GM23248 (cell line): ENCODE measurements around the gene FAT1. TPM values are rescaled to one million over a fixed set of nuclear protein-coding genes. Genes with fewer than 3 reads are reported as not detected.

Experiments
- DNase-seq: peaks from one replicate; pipeline ENCODE4 v3.0.0-alpha.2; 2015
- H2AFZ ChIP-seq: fragments of 200-600 bp; sonication (generic); 2 replicates; pipeline ENCODE4 v1.6.1; 2016; ENCODE audit warnings: antibody characterized with exemption
- H3F3A ChIP-seq: fragments of 200-600 bp; sonication (generic); 2 replicates; pipeline ENCODE4 v1.6.1; 2016; ENCODE audit warnings: mild to moderate bottlenecking, antibody characterized with exemption, mixed run types; ENCODE audit not compliant: insufficient read depth
- H3K27ac ChIP-seq: fragments of 200-600 bp; sonication (generic); 2 replicates; pipeline ENCODE4 v1.5.1; 2016; ENCODE audit warnings: mild to moderate bottlenecking
- H3K27me3 ChIP-seq: fragments of 200-600 bp; sonication (generic); replicated peaks from 2 replicates; pipeline ENCODE4 v1.6.1; 2016; ENCODE audit warnings: mild to moderate bottlenecking; ENCODE audit not compliant: insufficient read depth
- H3K36me3 ChIP-seq: fragments of 200-600 bp; sonication (generic); 2 replicates; pipeline ENCODE4 v1.6.1; 2016; ENCODE audit warnings: low read depth, mild to moderate bottlenecking
- H3K4me1 ChIP-seq: fragments of 200-600 bp; sonication (generic); 2 replicates; pipeline ENCODE4 v1.6.1; 2016; ENCODE audit warnings: mild to moderate bottlenecking; ENCODE audit not compliant: insufficient read depth
- H3K4me2 ChIP-seq: fragments of 200-600 bp; sonication (generic); one replicate; pipeline ENCODE4 v1.6.1; 2016; ENCODE audit warnings: mild to moderate bottlenecking; ENCODE audit not compliant: unreplicated experiment
- H3K4me3 ChIP-seq: fragments of 200-600 bp; sonication (generic); 2 replicates; pipeline ENCODE4 v1.5.1; 2016; ENCODE audit warnings: mild to moderate bottlenecking
- H3K79me2 ChIP-seq: fragments of 200-600 bp; sonication (generic); 2 replicates; pipeline ENCODE4 v1.6.1; 2016; ENCODE audit warnings: mild to moderate bottlenecking; ENCODE audit not compliant: insufficient read depth
- H3K9ac ChIP-seq: fragments of 200-600 bp; sonication (generic); 2 replicates; pipeline ENCODE4 v1.6.1; 2016; ENCODE audit warnings: mild to moderate bottlenecking
- H3K9me2 ChIP-seq: fragments of 200-600 bp; sonication (generic); 2 replicates; pipeline ENCODE4 v1.6.1; 2016; ENCODE audit warnings: mixed run types, mild to moderate bottlenecking, moderate library complexity; ENCODE audit not compliant: insufficient read depth
- H3K9me3 ChIP-seq: fragments of 200-600 bp; sonication (generic); one replicate; pipeline ENCODE4 v1.6.1; 2017; ENCODE audit warnings: low read depth
- H4K20me1 ChIP-seq: fragments of 200-600 bp; sonication (generic); 2 replicates; pipeline ENCODE4 v1.6.0; 2016; ENCODE audit not compliant: insufficient read depth
- EZH2 ChIP-seq: fragments of 200-600 bp; sonication (generic); IDR thresholded peaks from 2 replicates; pipeline ENCODE4 v1.6.1; 2018; ENCODE audit warnings: antibody characterized with exemption, mild to moderate bottlenecking; ENCODE audit not compliant: insufficient read depth, poor library complexity, severe bottlenecking
- EZH2phosphoT487 ChIP-seq: fragments of 200-600 bp; sonication (generic); IDR thresholded peaks from 2 replicates; pipeline ENCODE4 v1.6.1; 2018; ENCODE audit warnings: antibody characterized with exemption, moderate library complexity, mild to moderate bottlenecking, low read depth; ENCODE audit not compliant: insufficient read depth
- WGBS, 2 experiments: methylation state at CpG; one replicate each; pipeline ENCODE4 v1.1.6; 2015 to 2017; ENCODE audit warnings: low lambda C conversion rate in 2 of 2, low coverage in 1 of 2; ENCODE audit errors: missing lambda C conversion rate in 2 of 2; 5-methylcytosine and 5-hydroxymethylcytosine counted together
- in situ Hi-C: fragments of 300-500 bp; cut with MboI; formaldehyde crosslinking; loops from 2 replicates; pipeline ENCODE4 v1.15.0; 2020
- polyA plus RNA-seq: library from polyadenylated mRNA; unstranded; fragments of >200 nt; fragmentation: Nextera tagmentation; extraction: Ambion mirVana; gene quantifications from 2 replicates; pipeline ENCODE4 v1.2.1, GENCODE V29; 2016
- total RNA-seq: library from RNA; depleted of rRNA; stranded (reverse); fragments of >200 nt; shearing (Covaris generic); gene quantifications from 2 replicates; pipeline ENCODE4 v1.2.3, GENCODE V29; 2014

Gene FAT1
- total and polyA plus RNA-seq, 2 experiments from 2014 or later = 53.3 to 250 TPM

DNA sequence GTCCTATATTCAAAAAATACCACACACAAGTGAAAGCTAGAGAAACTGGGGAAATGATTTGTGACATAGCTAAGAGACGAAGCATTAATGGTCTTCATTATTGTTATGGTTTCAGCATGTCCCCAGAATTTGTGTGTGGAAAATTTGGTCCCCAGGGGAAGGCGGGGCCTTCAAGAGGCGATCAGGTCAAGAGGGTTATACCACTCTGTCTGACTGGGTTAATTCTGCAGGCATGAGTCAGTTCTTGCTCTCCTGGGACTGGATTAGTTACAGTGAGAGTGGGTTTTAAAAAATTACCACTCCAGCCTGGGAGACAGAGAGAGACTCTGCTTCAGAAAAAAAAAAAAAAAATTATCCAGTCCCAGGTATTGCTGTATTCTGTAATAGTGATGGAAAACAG lies 166.2 kb downstream of the FAT1 start:
- Histone ChIP-seq H3K27me3 (peaks cover 46% of the 10 kb centered on the region), H3K9ac (no peak overlapping the region), H3K9me3 (no peaks in the 10 kb centered on the region), H4K20me1 (no peaks in the 10 kb centered on the region), H3K4me3 (no peak overlapping the region), H2AFZ (no peak overlapping the region), H3K4me1 (peaks cover 9% of the 10 kb centered on the region), H3K27ac (no peak overlapping the region), H3K79me2 (no peaks in the 10 kb centered on the region), H3K9me2 (no peaks in the 10 kb centered on the region), H3F3A (no peaks in the 10 kb centered on the region), H3K4me2 (no peak overlapping the region), H3K36me3 (no peaks in the 10 kb centered on the region)
- TF ChIP-seq EZH2 (no peak), EZH2phosphoT487 (no peak)
- in situ Hi-C loops = no loop called here
- peak; percentile 53 for DNase-seq
- 29 to 37% methylated on average over 3 of the region's 3 CpGs for WGBS, 2 experiments

DNA sequence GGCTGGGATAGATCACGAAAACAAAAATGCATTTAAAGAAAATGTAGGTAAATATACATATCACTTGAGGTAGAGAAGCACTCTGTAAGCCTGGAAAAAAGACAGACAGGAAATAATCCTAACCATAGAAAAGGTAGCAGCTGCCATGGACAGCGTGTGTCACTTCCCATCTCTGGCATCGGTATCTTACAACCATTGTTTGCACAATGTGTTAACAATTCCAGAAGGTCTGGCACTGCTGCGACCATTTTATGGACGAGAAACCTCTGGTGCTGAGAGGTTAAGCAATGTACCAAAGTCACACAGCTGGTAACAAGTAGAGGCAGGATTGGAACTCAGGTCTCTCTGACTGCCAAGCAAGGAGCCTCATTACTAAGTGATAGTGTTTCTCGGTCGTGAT lies 166.6 kb downstream of the FAT1 start:
- DNase-seq = peak; percentile 6
- Histone ChIP-seq H3K4me1 (peaks cover 9% of the 10 kb centered on the region), H3K4me3 (no peak overlapping the region), H3K27ac (no peak overlapping the region), H2AFZ (no peak overlapping the region), H3K36me3 (no peaks in the 10 kb centered on the region), H3K9me3 (no peaks in the 10 kb centered on the region), H3K27me3 (peaks cover 50% of the 10 kb centered on the region), H3K9ac (no peak overlapping the region), H3K4me2 (no peak overlapping the region), H3F3A (no peaks in the 10 kb centered on the region), H3K79me2 (no peaks in the 10 kb centered on the region), H3K9me2 (no peaks in the 10 kb centered on the region), H4K20me1 (no peaks in the 10 kb centered on the region)
- WGBS, 2 experiments = 29 to 37% methylated on average over 7 of the region's 7 CpGs
- no peak for TF ChIP-seq EZH2phosphoT487
- TF ChIP-seq EZH2 = no peak
- in situ Hi-C loops = no loop called here

DNA sequence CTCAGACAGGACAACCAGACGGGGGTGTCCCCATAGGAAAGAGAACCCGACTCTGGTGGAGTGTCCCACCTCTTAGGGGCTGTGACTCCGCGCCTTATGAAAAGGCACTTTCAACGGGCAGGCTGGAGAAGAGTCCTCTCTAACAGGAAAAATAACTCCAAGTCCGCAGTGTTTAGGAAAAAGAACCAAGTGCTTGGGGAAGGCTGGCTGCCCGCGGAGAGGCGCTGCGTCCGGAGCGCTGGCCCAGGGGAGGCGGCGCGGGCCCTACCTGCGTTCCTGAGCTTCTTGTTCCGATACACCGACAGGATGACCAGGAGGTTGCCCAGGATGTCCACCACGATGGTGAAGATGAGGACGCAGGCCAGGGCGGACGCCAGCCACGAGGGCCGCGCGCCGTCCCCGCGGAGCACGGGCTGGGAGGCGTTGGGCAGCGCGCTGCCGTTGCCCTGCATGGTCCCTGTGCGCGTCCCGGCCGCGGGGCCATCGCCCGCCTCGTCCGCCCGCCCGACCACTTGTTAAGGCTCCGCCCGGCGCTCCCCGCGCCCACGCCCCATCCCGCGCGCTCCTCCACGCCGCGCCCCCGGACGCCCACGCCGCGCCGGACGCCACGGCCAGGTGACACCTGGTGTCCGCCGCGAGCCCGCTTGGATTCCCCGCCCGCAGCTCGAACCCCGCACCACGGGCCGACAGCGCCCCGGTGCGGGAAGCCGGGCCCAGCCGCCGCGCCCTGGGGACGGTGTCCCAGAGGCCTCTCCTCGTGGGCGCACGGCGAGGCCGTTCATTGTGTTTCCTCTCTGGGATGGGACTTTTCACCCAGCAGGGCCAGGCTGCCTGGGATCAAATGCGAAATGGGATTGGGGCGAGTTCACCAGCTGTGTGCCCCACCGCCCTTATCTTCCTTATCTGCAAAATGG lies 168.5 kb downstream of the FAT1 start, which contains the start of gene MTNR1A:
Gene MTNR1A, minus strand, starts transcription at position 654 of the 914 bp plus-strand sequence. Its CDS starts 202 bp downstream, at position 452.
- DNase-seq = peak; percentile 19
- 8 to 9% methylated on average over 71 to 90 of the region's 91 CpGs for WGBS, 2 experiments
- in situ Hi-C loops = no loop called here

GRCh38 chr4:186554539-186554913 lies 169.1 kb downstream of the FAT1 start:
- in situ Hi-C loops = no loop called here
- TF ChIP-seq EZH2 = no peak
- no peak for TF ChIP-seq EZH2phosphoT487

More for the DNA sequence above, 168.5 kb downstream of the FAT1 start, which contains the start of gene MTNR1A:
- no peak for TF ChIP-seq EZH2
- TF ChIP-seq EZH2phosphoT487 = no peak
- H3K4me2 ChIP-seq = peak within 1 kb of the TSS; percentile 49
- no peaks in the 10 kb centered on the region for H3K36me3 ChIP-seq
- peak within 1 kb of the TSS; percentile 39 for H3K4me3 ChIP-seq
- no peaks in the 10 kb centered on the region for H3K79me2 ChIP-seq
- H3K9ac ChIP-seq = no peak within 1 kb of the TSS
- no peaks in the 10 kb centered on the region for H3F3A ChIP-seq
- no peak within 1 kb of the TSS for H3K27ac ChIP-seq
- H4K20me1 ChIP-seq = no peaks in the 10 kb centered on the region
- H3K4me1 ChIP-seq = peaks cover 9% of the 10 kb centered on the region
- no peaks in the 10 kb centered on the region for H3K9me3 ChIP-seq
- H3K27me3 ChIP-seq = peaks cover 66% of the 10 kb centered on the region
- H3K9me2 ChIP-seq = no peaks in the 10 kb centered on the region
- peak within 1 kb of the TSS; percentile 47 for H2AFZ ChIP-seq

More at GRCh38 chr4:186554539-186554913, 169.1 kb downstream of the FAT1 start:
- no peaks in the 10 kb centered on the region for H4K20me1 ChIP-seq
- peak overlapping the region; percentile 49 for H3K4me2 ChIP-seq
- H3K4me1 ChIP-seq = peaks cover 9% of the 10 kb centered on the region
- no peak overlapping the region for H3K27ac ChIP-seq
- H3K9ac ChIP-seq = no peak overlapping the region
- peak overlapping the region; percentile 47 for H2AFZ ChIP-seq
- peak; percentile 41 for DNase-seq
- WGBS, 2 experiments = 5 to 6% methylated on average over 12 of the region's 12 CpGs
- H3K9me2 ChIP-seq = no peaks in the 10 kb centered on the region
- no peaks in the 10 kb centered on the region for H3K9me3 ChIP-seq
- peak overlapping the region; percentile 39 for H3K4me3 ChIP-seq
- H3K79me2 ChIP-seq = no peaks in the 10 kb centered on the region
- H3F3A ChIP-seq = no peaks in the 10 kb centered on the region
- H3K27me3 ChIP-seq = peaks cover 73% of the 10 kb centered on the region
- H3K36me3 ChIP-seq = no peaks in the 10 kb centered on the region
